Camera-type eye (tissue), 1 donor: ENCODE data around the gene OPTC. TPM values are rescaled to one million over a fixed set of nuclear protein-coding genes. Genes with fewer than 3 reads are reported as not detected.

ENCODE experiments used
- total RNA-seq: library from RNA; depleted of rRNA; stranded (reverse); fragments of >200 nt; gene quantifications from one replicate; pipeline ENCODE4 v1.2.3, GENCODE V29; 2014

OPTC gene, protein sequence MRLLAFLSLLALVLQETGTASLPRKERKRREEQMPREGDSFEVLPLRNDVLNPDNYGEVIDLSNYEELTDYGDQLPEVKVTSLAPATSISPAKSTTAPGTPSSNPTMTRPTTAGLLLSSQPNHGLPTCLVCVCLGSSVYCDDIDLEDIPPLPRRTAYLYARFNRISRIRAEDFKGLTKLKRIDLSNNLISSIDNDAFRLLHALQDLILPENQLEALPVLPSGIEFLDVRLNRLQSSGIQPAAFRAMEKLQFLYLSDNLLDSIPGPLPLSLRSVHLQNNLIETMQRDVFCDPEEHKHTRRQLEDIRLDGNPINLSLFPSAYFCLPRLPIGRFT
- total RNA-seq, result 40.7 TPM

DNA sequence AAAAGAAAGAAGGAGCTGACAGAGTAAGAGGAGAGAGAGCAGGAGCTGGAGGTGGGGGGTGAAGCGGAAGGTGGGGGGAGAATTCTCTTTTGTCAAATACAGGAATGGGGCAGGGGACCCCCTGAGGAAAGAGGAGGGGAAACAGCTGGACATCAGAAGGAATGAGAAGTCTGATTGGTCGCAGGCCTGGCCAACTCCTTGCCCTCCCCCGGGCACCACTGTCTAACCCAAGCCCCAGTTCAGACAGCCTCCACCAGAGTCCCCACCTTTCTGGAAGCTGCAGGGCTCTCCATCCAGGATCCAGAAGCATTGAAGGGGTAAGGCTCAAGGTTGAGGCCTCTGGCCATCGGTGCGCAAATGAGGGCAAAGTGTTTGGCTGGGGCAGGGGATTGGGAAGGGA lies at the start of gene OPTC:
Gene OPTC, plus strand, starts transcription at position 253 of the 400 bp plus-strand sequence. CDS start 1,853 bp downstream, outside the sequence.

GRCh38 chr1:203475012-203475981 lies 18.7 kb upstream of the OPTC start, which contains the start of gene PRELP:
TSS of gene PRELP (plus strand) at chr1:203475806. CDS start at chr1:203483185, 7,379 bp downstream.

Other genes starting within 250 kb of the OPTC start
- gene BTG2, start 188.6 kb upstream of the OPTC start, total RNA-seq, result 56.5 TPM
- 137 TPM for gene FMOD, start 143.0 kb upstream of the OPTC start, total RNA-seq
- gene PRELP, start 18.3 kb upstream of the OPTC start, total RNA-seq, result 12.8 TPM
- 83.0 TPM for gene ATP2B4, start 132.7 kb downstream of the OPTC start, total RNA-seq